Measurements from ENCODE around the gene TTC9C. TPM values are rescaled to one million over a fixed set of nuclear protein-coding genes. Genes with fewer than 3 reads are reported as not detected.

TTC9C gene
- total and polyA plus RNA-seq, 2 of the 13 experiments (the other 11 are each of a cell fraction or from before 2014, with no cell fraction given) = 28.0 to 36.4 TPM

- in situ Hi-C loops (cut with HindIII; ENCODE audit: extremely low pct_ligation_motif_present, low pct_unique_long_range_greater_than_20kb) (no loop called here), intact Hi-C loops (cut with micrococcal nuclease; ENCODE audit: unreplicated experiment) (no loop called here)
- WGBS (ENCODE audit: low lambda C conversion rate) = 91% methylated on average over 3 of the region's 3 CpGs
- no peaks in the 10 kb centered on the region; the same call in 1 of the 2 replicates for H4K20me1 ChIP-seq (ENCODE audit: insufficient read depth, low read length)
- peak overlapping the region; percentile 30 for H3K27ac ChIP-seq (ENCODE audit: extremely low read length, insufficient read depth, low read length)
- peaks cover 5% of the 10 kb centered on the region for H3K79me2 ChIP-seq (ENCODE audit: insufficient read depth, low read length)
- no peak overlapping the region for H3K4me3 ChIP-seq (replicated peaks in 1 of 3; ENCODE audit: insufficient read depth in 1 of 3, low read depth in 2 of 3, low read length in 3 of 3)
- no peak for TF ChIP-seq ETS1 (CRISPR knock-in tag; IDR thresholded peaks at IDR 0.05)
- no peak for TF ChIP-seq TCF12 (IDR thresholded peaks at IDR 0.05)
- TF ChIP-seq TCF12 (CRISPR knock-in tag; IDR thresholded peaks at IDR 0.05) = no peak
- no peak for TF ChIP-seq NCOA1 (CRISPR knock-in tag; IDR thresholded peaks at IDR 0.05)
- TF ChIP-seq IRF9 (CRISPR knock-in tag; IDR thresholded peaks at IDR 0.05; ENCODE audit: borderline replicate concordance) = no peak
- no peak for TF ChIP-seq ZNF710 (CRISPR knock-in tag; IDR thresholded peaks at IDR 0.05; ENCODE audit: borderline replicate concordance)
- TF ChIP-seq EP300 (IDR thresholded peaks at IDR 0.05; ENCODE audit: low read depth in 2 of 2, low read length in 2 of 2) = no peak
- TF ChIP-seq EP300 (CRISPR knock-in tag; IDR thresholded peaks at IDR 0.05; ENCODE audit: borderline replicate concordance) = no peak
- no peak for TF ChIP-seq SMYD3 (CRISPR knock-in tag; IDR thresholded peaks at IDR 0.05)
- TF ChIP-seq MBD4 (IDR thresholded peaks at IDR 0.05; ENCODE audit: borderline replicate concordance, low read length) = no peak
- TF ChIP-seq FOXA1 (IDR thresholded peaks at IDR 0.05) = no peak
- no peak for TF ChIP-seq FOXA1 (CRISPR knock-in tag; IDR thresholded peaks at IDR 0.05)
- no peaks in the 10 kb centered on the region for H3K4me1 ChIP-seq (ENCODE audit: insufficient read depth, low read length)
- CTCF ChIA-PET (ENCODE audit: low intra/inter-chr PET ratio, low total read pairs) = no interaction called here
- no peak overlapping the region for H2AFZ ChIP-seq (ENCODE audit: low read length)
- no peak overlapping the region for H3K9ac ChIP-seq (ENCODE audit: insufficient read depth, low read depth, low read length)
- FAIRE-seq (no peak), DNase-seq (ENCODE audit: low spot score) (no peak), ATAC-seq (no peak)
- no peaks in the 10 kb centered on the region for H3K9me3 ChIP-seq (ENCODE audit: low read length)
- H3K36me3 ChIP-seq (replicated peaks in 1 of 2; ENCODE audit: control insufficient read depth in 1 of 2, insufficient read depth in 2 of 2, low read length in 2 of 2) = peaks cover 28 to 86% of the 10 kb centered on the region in 2 experiments
- POLR2A ChIA-PET = interaction anchor here (1.5 kb wide), 1 partner anchor 60 kb away, joined by 3 read pairs; the partner anchor contains the start of gene INTS5
- H3K27me3 ChIP-seq (ENCODE audit: control insufficient read depth in 1 of 2, insufficient read depth in 2 of 2, low read length in 2 of 2) = no peaks in the 10 kb centered on the region
- no peak overlapping the region for H3K4me2 ChIP-seq (ENCODE audit: low read depth, low read length)
- no TSS peak for BruUV-seq (replicated peaks)
Observed at GRCh38 chr11:62712861-62713260, 15.4 kb upstream of the TTC9C start.
